Measurements from ENCODE around the gene ALPP. TPM values are rescaled to one million over a fixed set of nuclear protein-coding genes. Genes with fewer than 3 reads are reported as not detected.

The ALPP gene
- total and polyA plus RNA-seq, 2 experiments from 2014 or later = not detected

DNA sequence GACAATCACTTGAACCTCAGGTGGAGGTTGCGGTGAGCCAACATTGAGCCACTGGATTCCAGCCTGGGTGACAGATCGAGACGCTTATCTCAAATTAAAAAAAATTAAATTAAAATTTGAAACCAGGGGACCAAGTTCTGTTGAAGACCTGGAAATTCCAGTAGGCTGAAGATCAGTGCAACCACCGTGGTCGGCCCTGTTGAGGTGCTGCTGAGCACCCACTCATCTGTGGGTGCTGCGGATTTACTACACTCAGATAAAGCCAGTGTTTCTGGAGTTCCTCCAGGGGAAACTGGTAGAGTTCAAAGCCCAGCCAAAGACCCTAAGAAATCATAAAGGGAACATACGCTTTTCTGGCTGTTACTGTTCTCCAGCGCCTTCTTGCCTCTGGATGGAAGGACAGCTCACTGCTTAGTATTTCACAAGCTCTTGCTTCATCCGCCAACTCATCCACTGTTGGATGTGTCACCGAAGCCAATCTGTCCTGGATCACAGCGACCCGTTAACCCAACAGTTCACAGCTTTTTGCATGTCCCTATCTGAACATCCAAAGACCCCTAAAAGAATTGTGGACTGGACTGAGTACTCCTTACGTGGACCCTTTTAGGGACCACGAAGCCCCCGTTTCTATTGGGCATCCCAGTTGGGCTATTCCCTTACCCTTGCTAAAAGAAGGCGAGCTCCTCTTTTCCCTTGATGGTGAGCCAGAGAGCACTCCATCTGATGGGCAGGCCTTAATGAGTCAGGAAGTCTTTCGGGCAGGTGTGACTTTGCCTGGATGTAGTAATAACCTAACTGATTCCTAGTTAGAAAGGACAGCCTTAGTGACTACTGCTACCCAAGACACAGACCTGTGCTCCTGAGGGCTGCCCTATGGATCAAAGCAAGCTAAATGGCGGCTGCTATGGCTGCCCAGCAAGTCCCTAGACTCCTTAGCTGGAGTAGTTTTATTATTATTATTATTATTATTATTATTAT, 6.0 kb upstream of the ALPP start:
- in situ Hi-C loops (cut with MboI) = no loop called here

DNA sequence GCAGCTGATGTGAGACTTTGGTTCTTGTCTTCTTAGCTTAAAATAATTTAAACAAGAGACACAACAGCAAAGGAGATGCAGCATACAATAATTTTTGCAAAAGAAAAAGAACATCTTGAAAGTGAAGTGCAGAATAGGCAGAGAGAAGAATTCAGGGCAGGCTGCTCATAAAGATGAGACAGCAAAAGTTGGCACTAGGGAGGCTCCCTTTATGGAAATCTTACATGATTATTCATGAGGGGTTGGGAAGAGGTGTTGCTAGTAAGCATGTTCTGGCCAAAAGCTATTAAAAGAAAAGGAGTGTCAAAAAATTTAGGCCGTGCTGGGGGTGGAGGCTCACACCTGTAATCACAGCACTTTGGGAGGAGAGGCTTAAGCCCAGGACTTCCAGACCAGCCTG, 4.2 kb upstream of the ALPP start:
- no peaks in the 10 kb centered on the region; the same call in 1 of the 2 replicates for H3F3A ChIP-seq (ENCODE audit: insufficient read depth)
- H3K9me3 ChIP-seq (ENCODE audit: low read depth) = no peaks in the 10 kb centered on the region
- 81 to 86% methylated on average over 1 of the region's 1 CpG for WGBS, 2 experiments (ENCODE audit: low coverage in 1 of 2, low lambda C conversion rate in 2 of 2, missing lambda C conversion rate in 2 of 2)
- no peaks in the 10 kb centered on the region for H4K20me1 ChIP-seq (ENCODE audit: insufficient read depth)
- H3K9me2 ChIP-seq (ENCODE audit: insufficient read depth) = no peaks in the 10 kb centered on the region
- 0 out of 2 replicates have a peak, but pooled peaks cover 3% of the 10 kb centered on the region for H3K4me1 ChIP-seq (ENCODE audit: insufficient read depth)
- no peak for TF ChIP-seq EZH2phosphoT487 (IDR thresholded peaks at IDR 0.05; ENCODE audit: insufficient read depth, low read depth)
- TF ChIP-seq EZH2 (IDR thresholded peaks at IDR 0.05; ENCODE audit: insufficient read depth, poor library complexity, severe bottlenecking) = no peak
- H3K27me3 ChIP-seq (replicated peaks; ENCODE audit: insufficient read depth) = no peaks in the 10 kb centered on the region; the same call in 1 of the 2 replicates
- H3K4me2 ChIP-seq (ENCODE audit: unreplicated experiment) = no peak overlapping the region
- no peak overlapping the region for H3K4me3 ChIP-seq
- in situ Hi-C loops (cut with MboI) = no loop called here
- no peaks in the 10 kb centered on the region for H3K79me2 ChIP-seq (ENCODE audit: insufficient read depth)
- H3K27ac ChIP-seq = no peak overlapping the region
- no peaks in the 10 kb centered on the region for H3K36me3 ChIP-seq (ENCODE audit: low read depth)
- no peak overlapping the region for H2AFZ ChIP-seq
- no peak overlapping the region for H3K9ac ChIP-seq
- DNase-seq = no peak

More for the DNA sequence above, 6.0 kb upstream of the ALPP start:
- Histone ChIP-seq H3K79me2 (ENCODE audit: insufficient read depth) (no peaks in the 10 kb centered on the region), H3K36me3 (ENCODE audit: low read depth) (no peaks in the 10 kb centered on the region), H3K27me3 (replicated peaks; ENCODE audit: insufficient read depth) (no peaks in the 10 kb centered on the region; the same call in 1 of the 2 replicates), H3K9me3 (ENCODE audit: low read depth) (no peaks in the 10 kb centered on the region), H2AFZ (no peak overlapping the region), H3K9me2 (ENCODE audit: insufficient read depth) (no peaks in the 10 kb centered on the region), H3K4me3 (no peak overlapping the region), H3K4me2 (ENCODE audit: unreplicated experiment) (no peak overlapping the region), H3K27ac (no peak overlapping the region), H3K4me1 (ENCODE audit: insufficient read depth) (0 out of 2 replicates have a peak, but pooled peaks cover 3% of the 10 kb centered on the region), H3F3A (ENCODE audit: insufficient read depth) (no peaks in the 10 kb centered on the region; the same call in 1 of the 2 replicates), H4K20me1 (ENCODE audit: insufficient read depth) (no peaks in the 10 kb centered on the region), H3K9ac (no peak overlapping the region)
- peak; percentile 91 for DNase-seq
- TF ChIP-seq EZH2phosphoT487 (IDR thresholded peaks at IDR 0.05; ENCODE audit: insufficient read depth, low read depth) = no peak
- no peak for TF ChIP-seq EZH2 (IDR thresholded peaks at IDR 0.05; ENCODE audit: insufficient read depth, poor library complexity, severe bottlenecking)
- WGBS, 2 experiments (ENCODE audit: low coverage in 1 of 2, low lambda C conversion rate in 2 of 2, missing lambda C conversion rate in 2 of 2) = 66 to 68% methylated on average over 18 of the region's 18 CpGs

DNA sequence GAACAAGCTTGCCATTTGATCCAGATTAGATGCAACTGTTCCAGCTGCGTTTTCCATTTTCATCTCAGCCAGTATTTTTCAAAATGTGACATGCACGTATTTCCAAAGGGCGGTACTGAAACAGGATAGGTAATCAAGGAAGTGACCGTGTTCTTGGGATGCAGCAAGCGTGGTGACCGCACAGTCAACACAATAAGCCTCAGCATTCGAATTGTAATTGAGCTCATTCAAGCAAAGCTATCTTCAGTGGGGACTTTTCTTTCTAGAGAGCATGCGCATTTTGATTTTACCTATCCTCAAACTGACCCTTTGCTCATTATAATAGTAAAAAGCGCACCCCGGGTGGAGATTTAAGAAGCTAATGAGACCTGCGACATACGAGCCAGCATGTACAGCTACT, 3.4 kb upstream of the ALPP start:
- Histone ChIP-seq H3K27ac (no peak overlapping the region), H3K27me3 (replicated peaks; ENCODE audit: insufficient read depth) (no peaks in the 10 kb centered on the region; the same call in 1 of the 2 replicates), H3K9me3 (ENCODE audit: low read depth) (no peaks in the 10 kb centered on the region), H3K4me3 (no peak overlapping the region), H3K79me2 (ENCODE audit: insufficient read depth) (no peaks in the 10 kb centered on the region), H3K9ac (no peak overlapping the region), H4K20me1 (ENCODE audit: insufficient read depth) (no peaks in the 10 kb centered on the region), H3K9me2 (ENCODE audit: insufficient read depth) (no peaks in the 10 kb centered on the region), H3K4me2 (ENCODE audit: unreplicated experiment) (no peak overlapping the region), H2AFZ (no peak overlapping the region), H3K36me3 (ENCODE audit: low read depth) (no peaks in the 10 kb centered on the region), H3F3A (ENCODE audit: insufficient read depth) (no peaks in the 10 kb centered on the region; the same call in 1 of the 2 replicates), H3K4me1 (ENCODE audit: insufficient read depth) (0 out of 2 replicates have a peak, but pooled peaks cover 3% of the 10 kb centered on the region)
- TF ChIP-seq EZH2 (IDR thresholded peaks at IDR 0.05; ENCODE audit: insufficient read depth, poor library complexity, severe bottlenecking) (no peak), EZH2phosphoT487 (IDR thresholded peaks at IDR 0.05; ENCODE audit: insufficient read depth, low read depth) (no peak)
- DNase-seq = no peak
- in situ Hi-C loops (cut with MboI) = no loop called here
- WGBS, 2 experiments (ENCODE audit: low coverage in 1 of 2, low lambda C conversion rate in 2 of 2, missing lambda C conversion rate in 2 of 2) = 58 to 60% methylated on average over 12 of the region's 12 CpGs

DNA sequence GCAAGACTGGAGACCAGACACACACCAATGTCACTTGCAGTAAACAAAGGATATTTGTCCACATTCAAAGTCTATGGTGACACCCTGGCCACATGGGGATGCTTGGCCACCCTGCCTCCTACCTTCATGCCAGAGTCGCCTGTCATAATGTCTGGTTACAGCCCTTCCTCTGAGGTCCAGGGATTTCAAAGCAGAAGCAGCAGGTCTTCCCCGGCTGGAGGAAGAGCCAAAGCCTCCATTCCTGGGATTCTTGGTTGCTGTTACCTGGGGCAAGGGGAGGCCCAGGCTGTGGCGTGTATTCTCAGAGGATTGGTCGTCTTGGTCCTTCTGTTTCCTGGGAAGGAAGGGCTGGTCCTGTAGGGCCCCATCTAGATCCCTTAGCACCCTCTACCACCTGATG, 2.3 kb upstream of the ALPP start:
- no peaks in the 10 kb centered on the region for H3K9me2 ChIP-seq (ENCODE audit: insufficient read depth)
- H3K9me3 ChIP-seq (ENCODE audit: low read depth) = no peaks in the 10 kb centered on the region
- H3K4me3 ChIP-seq = no peak overlapping the region
- no peak for DNase-seq
- 78 to 79% methylated on average over 4 of the region's 4 CpGs for WGBS, 2 experiments (ENCODE audit: low coverage in 1 of 2, low lambda C conversion rate in 2 of 2, missing lambda C conversion rate in 2 of 2)
- H3K4me2 ChIP-seq (ENCODE audit: unreplicated experiment) = no peak overlapping the region
- no peaks in the 10 kb centered on the region for H3K79me2 ChIP-seq (ENCODE audit: insufficient read depth)
- H4K20me1 ChIP-seq (ENCODE audit: insufficient read depth) = no peaks in the 10 kb centered on the region
- H3K27ac ChIP-seq = no peak overlapping the region
- no peaks in the 10 kb centered on the region; the same call in 1 of the 2 replicates for H3F3A ChIP-seq (ENCODE audit: insufficient read depth)
- H3K4me1 ChIP-seq (ENCODE audit: insufficient read depth) = 0 out of 2 replicates have a peak, but pooled peaks cover 3% of the 10 kb centered on the region
- TF ChIP-seq EZH2 (IDR thresholded peaks at IDR 0.05; ENCODE audit: insufficient read depth, poor library complexity, severe bottlenecking) (no peak), EZH2phosphoT487 (IDR thresholded peaks at IDR 0.05; ENCODE audit: insufficient read depth, low read depth) (no peak)
- H3K36me3 ChIP-seq (ENCODE audit: low read depth) = no peaks in the 10 kb centered on the region
- no peaks in the 10 kb centered on the region; the same call in 1 of the 2 replicates for H3K27me3 ChIP-seq (replicated peaks; ENCODE audit: insufficient read depth)
- H2AFZ ChIP-seq = no peak overlapping the region
- in situ Hi-C loops (cut with MboI) = no loop called here
- H3K9ac ChIP-seq = no peak overlapping the region

Measured in GM23248 (cell line).